MM.1S (cell line): ENCODE results near the gene TNKS1BP1.
"Not testable (repeated sequence)": the region's sequence is repeated elsewhere in the genome, so short reads cannot be mapped to it uniquely, and the experiment has no call there.

Experiments used
- CTCF ChIP-seq: fragments of 300-600 bp; sonication (generic); IDR thresholded peaks from 2 replicates; pipeline ENCODE4 v1.5.1; 2016; ENCODE audit warnings: antibody characterized with exemption, low read length, mixed read lengths
- EZH2phosphoT487 ChIP-seq: fragments of 300-600 bp; sonication (generic); IDR thresholded peaks from 2 replicates; pipeline ENCODE4 v1.6.1; 2018; ENCODE audit warnings: antibody characterized with exemption, low read length

DNA sequence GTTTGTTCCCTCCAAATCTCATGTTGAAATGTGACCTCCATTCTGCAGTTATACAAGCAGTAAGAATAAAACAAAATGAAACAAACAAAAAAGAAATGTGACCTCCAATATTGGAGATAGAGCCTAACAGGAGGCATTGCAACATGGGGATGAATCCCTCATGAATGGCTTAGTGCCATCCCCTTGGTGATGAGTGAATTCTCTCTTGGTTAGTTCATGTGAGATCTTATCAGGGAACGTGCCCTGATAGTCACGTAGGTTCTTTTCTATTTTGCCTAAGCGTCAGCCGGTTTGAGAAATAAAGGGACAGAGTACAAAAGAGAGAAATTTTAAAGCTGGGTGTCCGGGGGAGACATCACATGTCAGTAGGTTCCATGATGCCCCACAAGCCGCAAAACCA lies 43.2 kb downstream of the TNKS1BP1 start:
- not testable (repeated sequence) for TF ChIP-seq CTCF, EZH2phosphoT487
